ENCODE data around the gene TTLL11.

- TF ChIP-seq CTCF (IDR thresholded peaks at IDR 0.05): no peak
- TF ChIP-seq POLR2A (IDR thresholded peaks at IDR 0.05): no peak
- TF ChIP-seq POLR2AphosphoS5 (IDR thresholded peaks at IDR 0.05): no peak
Measured at GRCh38 chr9:122065923-122066629, 27.0 kb downstream of the TTLL11 start.

Measured in prostate gland (tissue), 2 donors.